Ishikawa (cell line): ENCODE results near the gene MBNL1.

Experiments used
- CEBPB ChIP-seq: IDR thresholded peaks from 2 replicates; pipeline ENCODE4 v1.6.1; 2012
- CREB1 ChIP-seq: IDR thresholded peaks from 2 replicates; pipeline ENCODE4 v1.6.1; 2012; ENCODE audit warnings: low read depth
- EGR1 ChIP-seq: IDR thresholded peaks from 2 replicates; pipeline ENCODE4 v1.6.1; 2012
- EP300 ChIP-seq: IDR thresholded peaks from 2 replicates; pipeline ENCODE4 v1.6.1; 2012; ENCODE audit warnings: borderline replicate concordance
- FOXM1 ChIP-seq: IDR thresholded peaks from 2 replicates; pipeline ENCODE4 v1.6.1; 2012; ENCODE audit warnings: low read depth, borderline replicate concordance
- MAX ChIP-seq: IDR thresholded peaks from 2 replicates; pipeline ENCODE4 v1.6.1; 2012
- NFIC ChIP-seq: IDR thresholded peaks from 2 replicates; pipeline ENCODE4 v1.6.1; 2012
- RAD21 ChIP-seq: IDR thresholded peaks from 2 replicates; pipeline ENCODE4 v1.6.1; 2012; ENCODE audit warnings: low read depth
- REST ChIP-seq: IDR thresholded peaks from 2 replicates; pipeline ENCODE4 v1.6.1; 2012; ENCODE audit warnings: low read depth, mild to moderate bottlenecking
- TAF1 ChIP-seq: IDR thresholded peaks from 2 replicates; pipeline ENCODE4 v1.6.1; 2012; ENCODE audit warnings: low read depth, mild to moderate bottlenecking
- TCF12 ChIP-seq: IDR thresholded peaks from 2 replicates; pipeline ENCODE4 v1.6.1; 2012; ENCODE audit warnings: low read depth
- TEAD4 ChIP-seq: IDR thresholded peaks from 2 replicates; pipeline ENCODE4 v1.6.1; 2012
- USF1 ChIP-seq: IDR thresholded peaks from 2 replicates; pipeline ENCODE4 v1.6.1; 2012
- YY1 ChIP-seq: IDR thresholded peaks from 2 replicates; pipeline ENCODE4 v1.6.1; 2012; ENCODE audit warnings: low read depth
- ZBTB7A ChIP-seq: IDR thresholded peaks from 2 replicates; pipeline ENCODE4 v1.6.1; 2012; ENCODE audit warnings: low read depth

Gene MBNL1

GRCh38 chr3:152445212-152445611 is 176.5 kb downstream of the MBNL1 start:
- no peak for TF ChIP-seq FOXM1
- TF ChIP-seq TCF12, result no peak
- TF ChIP-seq TEAD4, result no peak
- no peak for TF ChIP-seq MAX
- TF ChIP-seq EP300, result no peak
- no peak for TF ChIP-seq CREB1
- TF ChIP-seq NFIC, result no peak
- TF ChIP-seq ZBTB7A, result no peak
- no peak for TF ChIP-seq USF1
- TF ChIP-seq RAD21, result no peak
- no peak for TF ChIP-seq EGR1

GRCh38 chr3:152446495-152446894 is 177.8 kb downstream of the MBNL1 start:
- TF ChIP-seq NFIC (no peak), FOXM1 (no peak), YY1 (no peak), TEAD4 (no peak), REST (no peak), EGR1 (no peak), ZBTB7A (no peak), MAX (no peak), CREB1 (no peak), RAD21 (no peak), CEBPB (no peak), TCF12 (no peak), USF1 (no peak), EP300 (no peak), TAF1 (no peak)

- TF ChIP-seq TEAD4 (no peak), MAX (no peak), ZBTB7A (no peak), YY1 (no peak), CEBPB (no peak), CREB1 (no peak)
Observed at GRCh38 chr3:152447511-152447910, 178.8 kb downstream of the MBNL1 start.

- TF ChIP-seq MAX (no peak), USF1 (no peak), RAD21 (no peak), CEBPB (no peak), EP300 (no peak), ZBTB7A (no peak), EGR1 (no peak), CREB1 (no peak), NFIC (no peak), TCF12 (no peak), FOXM1 (no peak), TAF1 (no peak), TEAD4 (no peak), REST (no peak)
Observed at GRCh38 chr3:152448091-152448490, 179.4 kb downstream of the MBNL1 start.

GRCh38 chr3:152452318-152452717 is 183.6 kb downstream of the MBNL1 start:
- TF ChIP-seq CEBPB (peak; percentile 44; the same call in 1 of the 2 replicates), USF1 (no peak)
